OCI-LY3 (cell line): ENCODE results near the gene TNIP1.

Source experiments
- H2AFZ ChIP-seq: fragments of 200-600, 300-600 bp; shearing (Covaris generic); 2 replicates; pipeline ENCODE4 v1.6.0; 2014; ENCODE audit warnings: antibody characterized with exemption, low read depth, low read length
- H3K27ac ChIP-seq: fragments of 200-600, 300-600 bp; sonication (generic); 2 replicates; pipeline ENCODE4 v1.5.1; 2014; ENCODE audit warnings: mild to moderate bottlenecking, low read length, moderate library complexity, mixed read lengths
- H3K27me3 ChIP-seq: fragments of 200-600, 300-600 bp; sonication (generic); 2 replicates; pipeline ENCODE4 v1.6.1; 2014; ENCODE audit warnings: low read depth, low read length, mixed read lengths
- H3K36me3 ChIP-seq: fragments of 200-600, 300-600 bp; sonication (generic); replicated peaks from 2 replicates; pipeline ENCODE3; 2014; ENCODE audit warnings: low read depth, low read length, mixed read lengths
- H3K4me1 ChIP-seq: fragments of 300-600, 200-600 bp; sonication (generic); 2 replicates; pipeline ENCODE4 v1.6.1; 2014; ENCODE audit warnings: low read length, mixed read lengths
- H3K4me2 ChIP-seq: fragments of 200-600, 300-600 bp; sonication (generic); 2 replicates; pipeline ENCODE4 v1.6.1; 2014; ENCODE audit warnings: low read length, mixed read lengths
- H3K4me3 ChIP-seq: fragments of 300-600, 200-600 bp; sonication (generic); 2 replicates; pipeline ENCODE4 v1.5.1; 2014; ENCODE audit warnings: antibody characterized with exemption, mild to moderate bottlenecking, low read length, moderate library complexity
- H3K79me2 ChIP-seq: fragments of 300-600, 200-600 bp; shearing (Covaris generic); 2 replicates; pipeline ENCODE4 v1.6.1; 2014; ENCODE audit warnings: mild to moderate bottlenecking, low read length, mixed read lengths
- H3K9ac ChIP-seq: fragments of 300-600, 200-600 bp; shearing (Covaris generic); 2 replicates; pipeline ENCODE4 v1.6.0; 2014; ENCODE audit warnings: mild to moderate bottlenecking, low read length, moderate library complexity
- H3K9me3 ChIP-seq: fragments of 200-600, 300-600 bp; shearing (Covaris generic); 2 replicates; pipeline ENCODE4 v1.6.1; 2014; ENCODE audit warnings: low read length, mixed read lengths; ENCODE audit not compliant: insufficient read depth
- H4K20me1 ChIP-seq: fragments of 200-600, 300-600 bp; sonication (generic); 2 replicates; pipeline ENCODE4 v1.6.1; 2016; ENCODE audit warnings: low read length, mixed read lengths; ENCODE audit not compliant: insufficient read depth
- EZH2phosphoT487 ChIP-seq: fragments of 200-600 bp; shearing (Covaris generic); IDR thresholded peaks from 2 replicates; pipeline ENCODE4 v1.6.1; 2018; ENCODE audit warnings: antibody characterized with exemption, mixed run types, low read depth
- TF ChIP-seq, protein P1 (sequence below): fragments of 200-600, 300-600 bp; sonication (generic); IDR thresholded peaks from 2 replicates; pipeline ENCODE4 v1.5.1; 2014; ENCODE audit warnings: antibody characterized with exemption, low read length, low read depth

Gene TNIP1

DNA sequence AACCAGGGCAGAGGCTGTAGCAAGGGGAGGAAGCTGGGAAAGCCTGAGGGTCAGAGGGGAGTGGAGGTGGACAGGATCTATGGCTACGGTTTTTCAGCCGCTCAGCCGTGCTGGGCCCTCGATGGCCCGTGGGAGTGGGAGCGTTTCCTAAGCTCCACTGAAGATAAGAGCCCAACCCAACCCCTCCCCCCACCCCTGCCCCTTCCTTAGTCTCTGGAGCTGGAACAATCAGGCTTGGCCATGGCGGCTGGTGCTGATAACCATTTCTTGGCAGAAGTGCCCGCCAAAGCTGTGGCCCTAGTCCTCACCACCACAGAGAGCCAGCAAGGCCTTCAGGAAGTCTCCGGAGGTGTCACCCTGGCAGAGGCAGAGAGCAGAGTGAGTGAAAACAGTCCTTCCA lies 20.3 kb upstream of the TNIP1 start:
- no peak overlapping the region for H3K4me2 ChIP-seq

DNA sequence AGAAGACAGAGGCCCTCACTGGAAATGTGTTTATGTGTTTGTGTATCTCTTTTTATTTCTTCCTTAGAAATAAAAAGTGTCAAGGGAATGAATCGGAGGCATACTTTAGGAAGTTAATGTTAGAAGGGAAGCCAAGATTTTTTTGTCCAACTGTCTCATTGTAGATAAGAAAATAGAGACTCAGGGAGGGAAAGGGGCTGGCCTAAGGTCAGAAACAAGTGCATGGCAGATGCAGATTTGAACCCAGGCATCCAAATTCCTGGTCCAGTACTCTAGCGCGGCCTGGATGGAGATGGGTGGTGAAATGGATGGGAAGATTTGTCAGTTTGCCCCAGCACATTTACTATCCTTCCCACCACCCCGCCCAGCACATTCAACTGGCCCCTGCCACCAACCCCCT lies 19.8 kb upstream of the TNIP1 start:
- H3K9ac ChIP-seq: no peak overlapping the region
- H3K27me3 ChIP-seq: no peaks in the 10 kb centered on the region

More for the DNA sequence above, 20.3 kb upstream of the TNIP1 start:
- Histone ChIP-seq H3K79me2 (no peaks in the 10 kb centered on the region), H3K9me3 (no peaks in the 10 kb centered on the region), H3K9ac (no peak overlapping the region), H3K27me3 (no peaks in the 10 kb centered on the region), H3K27ac (no peak overlapping the region), H3K4me1 (peaks cover 23% of the 10 kb centered on the region), H2AFZ (no peak overlapping the region), H3K36me3 (no peaks in the 10 kb centered on the region), H3K4me3 (no peak overlapping the region), H4K20me1 (no peaks in the 10 kb centered on the region)
- TF ChIP-seq, protein P1, sequence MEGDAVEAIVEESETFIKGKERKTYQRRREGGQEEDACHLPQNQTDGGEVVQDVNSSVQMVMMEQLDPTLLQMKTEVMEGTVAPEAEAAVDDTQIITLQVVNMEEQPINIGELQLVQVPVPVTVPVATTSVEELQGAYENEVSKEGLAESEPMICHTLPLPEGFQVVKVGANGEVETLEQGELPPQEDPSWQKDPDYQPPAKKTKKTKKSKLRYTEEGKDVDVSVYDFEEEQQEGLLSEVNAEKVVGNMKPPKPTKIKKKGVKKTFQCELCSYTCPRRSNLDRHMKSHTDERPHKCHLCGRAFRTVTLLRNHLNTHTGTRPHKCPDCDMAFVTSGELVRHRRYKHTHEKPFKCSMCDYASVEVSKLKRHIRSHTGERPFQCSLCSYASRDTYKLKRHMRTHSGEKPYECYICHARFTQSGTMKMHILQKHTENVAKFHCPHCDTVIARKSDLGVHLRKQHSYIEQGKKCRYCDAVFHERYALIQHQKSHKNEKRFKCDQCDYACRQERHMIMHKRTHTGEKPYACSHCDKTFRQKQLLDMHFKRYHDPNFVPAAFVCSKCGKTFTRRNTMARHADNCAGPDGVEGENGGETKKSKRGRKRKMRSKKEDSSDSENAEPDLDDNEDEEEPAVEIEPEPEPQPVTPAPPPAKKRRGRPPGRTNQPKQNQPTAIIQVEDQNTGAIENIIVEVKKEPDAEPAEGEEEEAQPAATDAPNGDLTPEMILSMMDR: no peak
- no peak for TF ChIP-seq EZH2phosphoT487

DNA sequence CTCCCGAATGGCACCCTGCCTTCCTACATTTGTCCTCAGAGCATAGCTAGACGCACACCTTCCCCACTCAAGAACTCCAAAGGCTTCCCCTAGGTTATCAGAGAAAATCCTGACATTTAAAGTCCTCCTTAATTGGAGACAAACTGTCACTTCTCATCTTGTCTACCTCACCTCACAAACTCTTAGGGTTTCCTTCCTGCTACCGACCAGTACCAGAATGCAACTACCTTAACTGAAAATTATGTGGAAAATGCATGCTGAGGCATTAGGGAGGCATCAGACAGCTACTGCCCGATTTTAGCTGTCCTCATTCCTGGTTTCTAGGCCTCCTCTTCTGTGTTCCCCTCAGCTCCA lies 17.9 kb upstream of the TNIP1 start:
- Histone ChIP-seq H3K4me2 (peak overlapping the region; percentile 78), H3K27ac (no peak overlapping the region)

More for the DNA sequence above, 19.8 kb upstream of the TNIP1 start:
- no peak for TF ChIP-seq EZH2phosphoT487
- TF ChIP-seq, protein P1: no peak
- Histone ChIP-seq H4K20me1 (no peaks in the 10 kb centered on the region), H3K27ac (no peak overlapping the region), H3K9me3 (no peaks in the 10 kb centered on the region), H3K4me2 (no peak overlapping the region), H3K79me2 (no peaks in the 10 kb centered on the region), H2AFZ (no peak overlapping the region), H3K4me3 (no peak overlapping the region), H3K36me3 (no peaks in the 10 kb centered on the region), H3K4me1 (peaks cover 24% of the 10 kb centered on the region)

DNA sequence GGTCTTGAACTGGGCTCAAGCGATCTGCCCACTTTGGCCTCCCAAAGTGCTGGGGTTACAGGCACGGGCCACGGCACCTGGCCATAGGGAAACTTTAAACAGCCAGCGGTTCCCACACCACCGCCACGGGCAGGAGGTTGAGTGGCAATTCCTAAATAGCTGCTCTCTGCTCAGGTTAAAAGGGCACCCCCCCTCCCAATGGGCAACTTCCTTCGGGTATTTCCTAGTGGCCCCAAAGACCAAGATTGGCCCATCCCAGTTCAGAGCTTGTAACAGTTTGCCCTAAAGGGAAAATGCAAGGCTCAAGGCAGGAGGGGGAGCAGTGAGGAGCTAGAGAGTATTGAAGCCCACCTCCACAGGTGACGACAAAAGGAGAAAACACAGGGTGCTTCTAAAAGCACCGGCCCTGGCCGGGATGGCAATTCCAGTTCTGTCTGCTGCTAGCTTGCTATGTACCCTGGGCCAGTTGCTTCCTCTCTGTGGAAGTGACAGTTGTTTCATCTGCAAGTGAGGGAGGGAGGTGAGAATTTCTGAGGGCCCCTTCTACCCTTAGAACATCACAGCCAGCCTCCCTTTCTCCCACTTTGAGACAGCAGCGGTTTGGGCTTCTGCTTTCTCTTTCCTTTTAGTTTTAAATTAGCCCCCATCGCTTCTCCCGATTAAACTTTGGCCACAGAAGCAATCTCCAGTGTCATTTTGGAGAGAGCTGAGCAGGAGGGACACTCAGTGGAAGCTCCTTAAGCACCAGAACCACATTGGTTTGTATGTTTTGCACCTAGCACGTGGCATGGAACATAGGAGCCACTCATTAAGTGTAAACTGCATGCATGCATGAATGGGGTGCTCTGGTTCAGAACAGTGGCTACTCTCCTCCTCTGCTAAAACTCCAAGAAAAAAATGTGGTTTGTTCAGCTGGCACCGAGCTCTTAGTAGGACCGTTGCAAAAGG lies 17.3 kb upstream of the TNIP1 start:
- no peaks in the 10 kb centered on the region for H3K9me3 ChIP-seq
- H2AFZ ChIP-seq: no peak overlapping the region
- no peaks in the 10 kb centered on the region for H4K20me1 ChIP-seq
- H3K4me3 ChIP-seq: peak overlapping the region; percentile 41
- H3K4me1 ChIP-seq: peaks cover 50% of the 10 kb centered on the region
- H3K4me2 ChIP-seq: peak overlapping the region; percentile 78
- H3K36me3 ChIP-seq: no peaks in the 10 kb centered on the region
- no peaks in the 10 kb centered on the region for H3K79me2 ChIP-seq
- peak overlapping the region; percentile 13 for H3K9ac ChIP-seq
- no peak for TF ChIP-seq EZH2phosphoT487
- TF ChIP-seq, protein P1: no peak
- H3K27ac ChIP-seq: no peak overlapping the region
- H3K27me3 ChIP-seq: no peaks in the 10 kb centered on the region

More for the DNA sequence above, 17.9 kb upstream of the TNIP1 start:
- TF ChIP-seq, protein P1: no peak
- no peak for TF ChIP-seq EZH2phosphoT487
- Histone ChIP-seq H3K4me3 (no peak overlapping the region), H2AFZ (no peak overlapping the region), H4K20me1 (no peaks in the 10 kb centered on the region), H3K9ac (no peak overlapping the region), H3K4me1 (peaks cover 44% of the 10 kb centered on the region), H3K79me2 (no peaks in the 10 kb centered on the region), H3K9me3 (no peaks in the 10 kb centered on the region), H3K36me3 (no peaks in the 10 kb centered on the region), H3K27me3 (no peaks in the 10 kb centered on the region)
